K562 (cell line): ENCODE data around the gene SF3A2. TPM values are rescaled to one million over a fixed set of nuclear protein-coding genes. Genes with fewer than 3 reads are reported as not detected.

Source experiments
- ATAC-seq: fragments of 200-7000 bp; cut with Tn5 transposase; 3 replicates; pipeline ENCODE4 v1.9.1; 2020; ENCODE audit warnings: moderate library complexity
- BruUV-seq: library from RNA; stranded (reverse); fragments of 400-500 nt; replicated peaks from 2 replicates; lab custom pipeline; 2021; lab: Mats Ljungman, UMichigan
- CTCF ChIA-PET: fragments of 300-600 bp; formaldehyde crosslinking; extraction: SDS; loops from one replicate; lab custom pipeline; 2021; ENCODE audit warnings: low intra/inter-chr PET ratio; lab: Yijun Ruan, JAX
- POLR2A ChIA-PET: fragments of 300-600, 350-650 bp; sonication (Branson Sonifier 250); formaldehyde crosslinking; extraction: SDS; loops from one replicate; lab custom pipeline; 2021; ENCODE audit warnings: antibody characterized with exemption, inconsistent platforms; lab: Yijun Ruan, JAX
- DNase-seq, 4 experiments: peaks; one replicate each; pipeline versions ENCODE4 v3.0.0 to v3.0.0-alpha.2; 2011 to 2018; ENCODE audit warnings: low spot score in 3 of 4, mixed read lengths in 3 of 4; ENCODE audit errors: extremely low read depth in 1 of 4
- FAIRE-seq: peaks from 2 replicates; lab custom pipeline; 2011; peaks lifted over from hg19 to GRCh38; lab: Jason Lieb, UNC
- H2AFZ ChIP-seq: 2 replicates; pipeline ENCODE4 v1.6.0; 2011; ENCODE audit warnings: low read depth, low read length, control low read depth, inconsistent platforms
- H3K27ac ChIP-seq: fragments of 200-600 bp; 3 replicates; pipeline ENCODE4 v1.8.0; 2011; ENCODE audit warnings: low read depth, mild to moderate bottlenecking, control low read depth, inconsistent platforms, low read length, moderate library complexity, mixed read lengths; ENCODE audit errors: extremely low read depth
- H3K27me3 ChIP-seq, 2 experiments: fragments of 300-600 bp in 1 of 2; 2 replicates in 1 of 2; 3 replicates in 1 of 2; pipeline versions ENCODE4 v1.6.0 to v1.8.0; 2011; ENCODE audit warnings: inconsistent platforms in 2 of 2, low read length in 2 of 2, mild to moderate bottlenecking in 1 of 2, mixed read lengths in 1 of 2, moderate library complexity in 1 of 2; ENCODE audit not compliant: control insufficient read depth in 2 of 2, insufficient read depth in 2 of 2
- H3K36me3 ChIP-seq: fragments of 300-600 bp; 3 replicates; pipeline ENCODE4 v1.8.0; 2011; ENCODE audit warnings: mild to moderate bottlenecking, low read length, inconsistent platforms; ENCODE audit not compliant: control insufficient read depth, insufficient read depth
- H3K4me1 ChIP-seq, 2 experiments: fragments of 200-600 bp in 1 of 2; replicated peaks in 1 of 2; 2 replicates in 1 of 2; 3 replicates in 1 of 2; pipeline versions ENCODE4 v1.5.1 to v1.8.0; 2011; ENCODE audit warnings: inconsistent platforms in 2 of 2, low read length in 2 of 2, mild to moderate bottlenecking in 1 of 2, mixed read lengths in 1 of 2, moderate library complexity in 1 of 2; ENCODE audit not compliant: control insufficient read depth in 2 of 2, insufficient read depth in 2 of 2
- H3K4me2 ChIP-seq: 2 replicates; pipeline ENCODE4 v1.6.1; 2011; ENCODE audit warnings: low read length, control low read depth, inconsistent platforms, mixed read lengths; ENCODE audit not compliant: insufficient read depth
- H3K4me3 ChIP-seq: fragments of 200-600 bp; sonication (generic), shearing (Covaris generic); 2 replicates; pipeline ENCODE4 v1.5.1; 2016; ENCODE audit warnings: control low read depth, inconsistent platforms
- H3K79me2 ChIP-seq: fragments of 200-600 bp; 3 replicates; pipeline ENCODE4 v1.8.0; 2011; ENCODE audit warnings: low read length, inconsistent platforms; ENCODE audit not compliant: control insufficient read depth, insufficient read depth
- H3K9ac ChIP-seq, 2 experiments: 2 replicates each; pipeline versions ENCODE4 v1.6.0 to v1.6.1; 2011; ENCODE audit warnings: low read depth in 2 of 2, low read length in 2 of 2, control low read depth in 1 of 2, inconsistent platforms in 1 of 2, mild to moderate bottlenecking in 1 of 2, mixed read lengths in 1 of 2; ENCODE audit not compliant: insufficient read depth in 1 of 2
- H3K9me1 ChIP-seq: one replicate; pipeline ENCODE4 v1.6.0; 2011; ENCODE audit warnings: inconsistent platforms, mild to moderate bottlenecking, low read length, moderate library complexity; ENCODE audit not compliant: control insufficient read depth, insufficient read depth
- H3K9me3 ChIP-seq: replicated peaks from 2 replicates; pipeline ENCODE4 v1.5.1; 2011; ENCODE audit warnings: low read depth, low read length, inconsistent platforms; ENCODE audit not compliant: control insufficient read depth, insufficient read depth
- H4K20me1 ChIP-seq: replicated peaks from 2 replicates; pipeline ENCODE4 v1.6.1; 2011; ENCODE audit warnings: low read length, inconsistent platforms, mixed read lengths; ENCODE audit not compliant: control insufficient read depth, insufficient read depth
- GATA2 ChIP-seq: sonication (generic); formaldehyde crosslinking; IDR thresholded peaks from 2 replicates; pipeline ENCODE4 v1.4.0; 2020; ENCODE audit warnings: mild to moderate bottlenecking, missing genetic modification reagents
- POLR2G ChIP-seq: fragments of 200-400 bp; formaldehyde crosslinking; IDR thresholded peaks from 2 replicates; pipeline ENCODE4 v1.6.1; 2017; ENCODE audit warnings: low read depth, mild to moderate bottlenecking, antibody characterized with exemption, low read length, moderate library complexity
- RBM22 ChIP-seq: fragments of 200-400 bp; formaldehyde crosslinking; IDR thresholded peaks from 2 replicates; pipeline ENCODE4 v1.6.1; 2018; ENCODE audit warnings: low read length, low read depth; ENCODE audit not compliant: poor library complexity, severe bottlenecking
- WGBS: fragments of 100-300 bp; shearing (Covaris generic); methylation state at CpG from one replicate; pipeline ENCODE4 v1.1.6; 2016; ENCODE audit warnings: low coverage, mixed read lengths; ENCODE audit not compliant: insufficient coverage; ENCODE audit errors: missing lambda C conversion rate; 5-methylcytosine and 5-hydroxymethylcytosine counted together
- in situ Hi-C: fragments of 300-500 bp; cut with MboI; formaldehyde crosslinking; loops from 4 replicates; pipeline ENCODE4 v1.15.0; 2018; ENCODE audit warnings: inconsistent platforms, mixed read lengths
- intact Hi-C: fragments of 100-400 bp; cut with micrococcal nuclease; formaldehyde crosslinking; loops from 2 replicates; pipeline ENCODE4 v1.14.2; 2022
- polyA plus RNA-seq, 8 experiments: library from polyadenylated mRNA; depleted of rRNA in 4 of 8; stranded (reverse) in 5 of 8; unstranded in 3 of 8; fragments of >200 nt; fragmentation: Nextera tagmentation in 2 of 8; fragmentation: Illumina TruSeq in 1 of 8; extraction: Ambion mirVana in 2 of 8; extraction: Trizol in 1 of 8; gene quantifications; 2 replicates each; pipeline versions ENCODE4 v1.2.1 to v1.2.3, GENCODE V29; 2011 to 2014; ENCODE audit warnings: inconsistent platforms in 1 of 8, missing spikeins in 1 of 8
- total RNA-seq, 7 experiments: library from RNA; depleted of rRNA in 6 of 7; stranded (reverse); fragments of >200 nt in 6 of 7; fragmentation: Illumina TruSeq in 2 of 7; extraction: Trizol in 2 of 7; gene quantifications; 2 replicates each; pipeline versions ENCODE4 v1.2.1 to v1.2.3, GENCODE V29; 2011 to 2021; ENCODE audit warnings: low replicate concordance in 1 of 7

Gene SF3A2
- total and polyA plus RNA-seq, 9 of the 15 experiments (the other 6 are each of a cell fraction or from before 2014, with no cell fraction given) = 0.17 to 194 (median 22.8) TPM

GRCh38 chr19:2233601-2234280, 2.9 kb upstream of the SF3A2 start:
- DNase-seq (no peak), FAIRE-seq (no peak), ATAC-seq (no peak)
- intact Hi-C loops = loop anchor here (1.0 kb wide), 1 partner anchor 77 kb away; no protein-coding TSS in a partner anchor
- Histone ChIP-seq H3K4me1 (peaks cover 13 to 81% of the 10 kb centered on the region in 2 experiments; a peak in 4 of 5 replicates), H3K4me2 (no peak overlapping the region), H4K20me1 (peaks cover 25% of the 10 kb centered on the region), H3K79me2 (peaks cover 60% of the 10 kb centered on the region), H3K9me1 (no peaks in the 10 kb centered on the region), H3K27me3 (no peaks in the 10 kb centered on the region), H3K27ac (peak overlapping the region; percentile 19; the same call in 2 of the 3 replicates), H3K36me3 (peaks cover 69% of the 10 kb centered on the region; the same call in 2 of the 3 replicates), H3K4me3 (no peak overlapping the region), H3K9ac (peak overlapping the region in 1 of 2 experiments; percentile 75; a peak in 2 of 4 replicates), H2AFZ (no peak overlapping the region), H3K9me3 (no peaks in the 10 kb centered on the region)
- CTCF ChIA-PET = no interaction called here
- POLR2A ChIA-PET = interaction anchor here (0.6 to 1.5 kb wide), 4 partner anchors 20 to 328 kb away, joined by 3 to 4 read pairs (median 4); partner anchors contain the start of gene AP3D1
- BruUV-seq = no TSS peak
- in situ Hi-C loops = loop anchor here (10.0 kb wide), 1 partner anchor 81 kb away; no protein-coding TSS in a partner anchor
- 97% methylated on average over 15 of the region's 25 CpGs for WGBS
- TF ChIP-seq POLR2G = peak; percentile 77
- peak; percentile 63 for TF ChIP-seq RBM22
- no peak for TF ChIP-seq GATA2 (CRISPR knock-in tag)
